OCI-LY7 (cell line): Measurements from ENCODE around the gene EIF4B.

Experiments
- CTCF ChIP-seq: fragments of 200-600 bp; sonication (generic); conservative IDR thresholded peaks from 2 replicates; pipeline ENCODE4 v1.5.1; 2014; ENCODE audit warnings: mild to moderate bottlenecking, antibody characterized with exemption, low read length, moderate library complexity, mixed read lengths
- EZH2phosphoT487 ChIP-seq: fragments of 200-600 bp; sonication (generic); IDR thresholded peaks from 2 replicates; pipeline ENCODE4 v1.6.1; 2018; ENCODE audit warnings: low read depth, borderline replicate concordance, mild to moderate bottlenecking, mixed run types, antibody characterized with exemption, low read length, moderate library complexity, mixed read lengths

- no peak for TF ChIP-seq CTCF
- TF ChIP-seq EZH2phosphoT487: no peak
Measured at GRCh38 chr12:52975820-52976573, 30.3 kb upstream of the EIF4B start.
